Effector memory CD8-positive, alpha-beta T cell (primary cell): ENCODE results near the gene ZNRF3.

Source experiments
- ATAC-seq: fragments of 150-1000 bp; cut with Tn5 transposase; replicated peaks from 2 replicates; pipeline ENCODE4 v1.10.0; 2021; ENCODE audit warnings: mild to moderate bottlenecking, moderate library complexity
- DNase-seq, 3 experiments: peaks; one replicate each; pipeline ENCODE4 v3.0.0; 2021
- H3K27ac Mint-ChIP-seq, 2 donors: one replicate each; pipeline ENCODE4 v1.8.0; 2022; ENCODE audit warnings: mild to moderate bottlenecking in 2 of 2, mixed read lengths in 2 of 2, moderate library complexity in 2 of 2
- H3K27me3 Mint-ChIP-seq, 2 donors: one replicate each; pipeline ENCODE4 v1.8.0; 2022; ENCODE audit warnings: mixed read lengths in 2 of 2
- H3K36me3 Mint-ChIP-seq: one replicate; pipeline ENCODE4 v1.8.0; 2022; ENCODE audit warnings: mild to moderate bottlenecking, moderate library complexity, mixed read lengths; ENCODE audit not compliant: insufficient read depth
- H3K4me1 Mint-ChIP-seq, 2 donors: one replicate each; pipeline ENCODE4 v1.8.0; 2022; ENCODE audit warnings: low read depth in 2 of 2, mixed read lengths in 2 of 2
- H3K4me3 Mint-ChIP-seq, 2 donors: one replicate each; pipeline ENCODE4 v1.8.0; 2022; ENCODE audit warnings: mild to moderate bottlenecking in 2 of 2, mixed read lengths in 2 of 2, moderate library complexity in 2 of 2
- H3K9me3 Mint-ChIP-seq, 2 donors: one replicate each; pipeline ENCODE4 v1.8.0; 2022; ENCODE audit warnings: mixed read lengths in 2 of 2

ZNRF3 gene

DNA sequence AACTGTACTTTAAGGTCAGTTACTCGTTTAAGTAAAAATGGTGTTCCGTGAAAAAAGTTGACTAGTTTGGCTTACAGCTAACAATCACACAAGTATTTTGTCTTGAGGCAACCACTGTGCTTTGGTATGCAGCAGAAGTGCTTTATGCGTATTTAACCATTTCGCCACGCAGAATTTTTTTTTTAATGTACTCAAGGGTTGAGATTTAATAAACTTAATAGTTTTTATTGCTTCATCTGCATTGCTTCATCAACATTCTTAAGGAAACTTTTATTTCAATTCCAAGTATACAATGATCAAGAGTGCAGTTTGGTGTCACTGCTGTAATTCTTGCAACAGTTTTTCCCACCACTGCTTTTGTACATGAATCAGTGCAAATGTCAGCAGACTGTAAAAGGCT, 66.4 kb downstream of the ZNRF3 start:
- ATAC-seq = no peak
- Mint-ChIP-seq H3K27me3 (peaks cover 57 to 63% of the 10 kb centered on the region in 2 donors), H3K4me3 (no peak overlapping the region), H3K36me3 (no peaks in the 10 kb centered on the region), H3K27ac (no peak overlapping the region), H3K9me3 (peaks cover 7 to 8% of the 10 kb centered on the region in 2 donors), H3K4me1 (peaks cover 5 to 8% of the 10 kb centered on the region in 2 donors)
- DNase-seq = no peak

- H3K27ac Mint-ChIP-seq = no peak overlapping the region
- peaks cover 63 to 66% of the 10 kb centered on the region in 2 donors for H3K27me3 Mint-ChIP-seq
- H3K36me3 Mint-ChIP-seq = peaks cover 2% of the 10 kb centered on the region
- H3K4me3 Mint-ChIP-seq = no peak overlapping the region
- no peak for ATAC-seq
- H3K4me1 Mint-ChIP-seq = peaks cover 11 to 17% of the 10 kb centered on the region in 2 donors
- peaks cover 7 to 8% of the 10 kb centered on the region in 2 donors for H3K9me3 Mint-ChIP-seq
- DNase-seq = no peak
Observed at GRCh38 chr22:28950617-28951411, 67.4 kb downstream of the ZNRF3 start.

GRCh38 chr22:28951530-28951929, 68.2 kb downstream of the ZNRF3 start:
- Mint-ChIP-seq H3K36me3 (peaks cover 4% of the 10 kb centered on the region), H3K27me3 (peaks cover 63 to 66% of the 10 kb centered on the region in 2 donors), H3K4me1 (peaks cover 16 to 24% of the 10 kb centered on the region in 2 donors), H3K27ac (no peak overlapping the region), H3K4me3 (no peak overlapping the region), H3K9me3 (peaks cover 3 to 4% of the 10 kb centered on the region in 2 donors)
- ATAC-seq (no peak), DNase-seq (no peak)

DNA sequence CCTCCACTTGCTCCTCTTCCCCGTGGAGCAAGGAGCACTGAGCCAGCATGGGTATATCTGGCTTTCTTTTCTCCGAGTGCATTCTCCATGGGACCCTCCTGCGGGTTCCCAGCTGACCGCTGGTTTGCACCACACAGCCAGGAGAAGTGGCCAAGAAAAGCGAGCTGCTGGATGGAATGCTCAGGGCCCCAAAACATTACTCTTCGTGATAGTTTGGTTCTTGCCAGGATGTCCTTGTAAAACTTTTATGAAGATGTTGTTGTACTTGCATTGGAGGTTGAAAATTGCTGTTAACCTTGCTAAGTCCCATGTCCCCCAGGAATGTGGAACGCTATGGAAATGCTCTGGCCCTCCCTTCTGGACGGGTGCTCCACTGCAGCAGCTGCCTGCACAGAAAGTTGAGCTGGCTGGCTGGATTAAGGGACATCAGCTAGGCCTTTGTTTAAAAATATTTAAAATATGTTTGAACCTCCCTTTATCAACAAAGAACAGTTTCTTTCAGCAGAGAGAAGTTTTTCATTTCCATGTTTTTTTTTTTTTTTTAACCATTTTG, 68.7 kb downstream of the ZNRF3 start:
- H3K4me3 Mint-ChIP-seq = no peak overlapping the region

GRCh38 chr22:28952857-28953256, 69.5 kb downstream of the ZNRF3 start:
- peaks cover 4% of the 10 kb centered on the region for H3K36me3 Mint-ChIP-seq
- peaks cover 19 to 31% of the 10 kb centered on the region in 2 donors for H3K4me1 Mint-ChIP-seq
- no peaks in the 10 kb centered on the region for H3K9me3 Mint-ChIP-seq
- ATAC-seq = no peak
- no peak for DNase-seq
- no peak overlapping the region for H3K27ac Mint-ChIP-seq
- peaks cover 62 to 72% of the 10 kb centered on the region in 2 donors for H3K27me3 Mint-ChIP-seq
- no peak overlapping the region for H3K4me3 Mint-ChIP-seq

More for the DNA sequence above, 68.7 kb downstream of the ZNRF3 start:
- peaks cover 19 to 28% of the 10 kb centered on the region in 2 donors for H3K4me1 Mint-ChIP-seq
- H3K27ac Mint-ChIP-seq = no peak overlapping the region
- peaks cover 0 to 2% of the 10 kb centered on the region in 2 donors for H3K9me3 Mint-ChIP-seq
- DNase-seq (no peak), ATAC-seq (no peak)
- H3K27me3 Mint-ChIP-seq = peaks cover 62 to 66% of the 10 kb centered on the region in 2 donors
- H3K36me3 Mint-ChIP-seq = peaks cover 4% of the 10 kb centered on the region

GRCh38 chr22:28953403-28953802, 70.0 kb downstream of the ZNRF3 start:
- Mint-ChIP-seq H3K9me3 (no peaks in the 10 kb centered on the region), H3K4me1 (peaks cover 19 to 31% of the 10 kb centered on the region in 2 donors), H3K27ac (no peak overlapping the region), H3K36me3 (peaks cover 4% of the 10 kb centered on the region), H3K4me3 (no peak overlapping the region), H3K27me3 (peaks cover 68 to 78% of the 10 kb centered on the region in 2 donors)
- DNase-seq = no peak
- no peak for ATAC-seq

DNA sequence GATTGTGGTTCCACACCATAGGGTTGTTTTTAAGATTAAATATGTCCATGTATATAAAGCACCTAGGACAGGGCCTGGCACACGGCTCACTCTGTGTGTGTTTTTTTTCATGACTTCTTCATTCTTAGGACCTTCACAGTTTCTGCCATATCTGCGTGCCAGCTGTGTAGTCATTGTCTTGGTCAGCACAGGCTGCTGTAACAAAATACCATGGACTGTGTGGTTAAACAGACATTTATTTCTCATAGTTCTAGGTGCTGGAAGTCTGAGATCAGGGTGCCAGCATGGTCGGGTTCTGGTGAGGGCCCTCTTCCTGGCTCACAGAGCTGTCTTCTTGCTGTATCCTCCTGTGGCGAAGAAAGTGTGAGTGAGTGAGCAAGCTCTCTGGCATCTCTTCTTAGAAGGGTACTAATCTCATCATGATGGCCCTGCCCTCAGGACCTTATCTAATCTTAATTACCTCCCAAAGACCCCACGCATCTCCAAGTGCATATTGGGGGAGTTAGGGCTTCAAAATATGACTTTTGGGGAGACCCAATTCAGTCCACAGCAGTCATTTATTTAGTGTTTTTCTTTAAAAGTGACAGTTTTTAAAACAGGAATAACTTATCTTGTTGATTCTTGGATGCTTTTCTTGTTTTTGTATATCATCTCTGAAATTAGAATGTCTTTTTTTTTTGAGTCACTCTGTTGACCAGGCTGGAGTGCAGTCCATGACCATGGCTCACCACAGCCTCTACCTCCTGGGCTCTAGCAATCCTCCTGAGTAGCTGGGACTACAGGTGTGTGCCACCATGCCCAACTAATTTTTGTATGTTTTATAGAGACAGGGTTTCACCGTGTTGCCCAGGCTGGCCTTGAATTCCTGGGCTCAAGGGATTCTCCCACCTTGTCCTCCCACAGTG, 70.9 kb downstream of the ZNRF3 start:
- peaks cover 4% of the 10 kb centered on the region for H3K36me3 Mint-ChIP-seq
- peaks cover 72 to 86% of the 10 kb centered on the region in 2 donors for H3K27me3 Mint-ChIP-seq
- H3K4me1 Mint-ChIP-seq = peaks cover 19 to 31% of the 10 kb centered on the region in 2 donors
- H3K27ac Mint-ChIP-seq = no peak overlapping the region
- H3K4me3 Mint-ChIP-seq = no peak overlapping the region
- no peak for DNase-seq
- no peaks in the 10 kb centered on the region for H3K9me3 Mint-ChIP-seq
- no peak for ATAC-seq

DNA sequence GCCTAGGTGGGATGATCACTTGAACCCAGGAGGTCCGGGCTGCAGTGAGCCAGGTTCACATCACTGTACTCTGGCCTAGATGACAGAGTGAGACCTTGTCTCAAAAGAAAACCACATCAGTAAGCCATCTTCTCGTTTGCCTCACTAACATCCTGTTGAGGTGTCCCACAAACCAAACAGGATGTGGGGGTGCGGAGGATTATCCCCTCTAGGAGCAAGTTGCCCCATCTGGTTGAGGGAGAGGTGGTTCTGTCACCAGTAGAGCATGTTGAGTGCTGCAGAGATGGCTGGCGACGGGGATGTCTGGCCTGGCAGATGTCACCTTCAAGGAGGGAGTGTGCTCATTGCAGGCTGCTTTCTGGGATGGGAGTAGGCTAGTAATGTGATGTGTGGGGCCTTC, 72.4 kb downstream of the ZNRF3 start:
- H3K27ac Mint-ChIP-seq = peak overlapping the region; percentile 3 to 86
- H3K36me3 Mint-ChIP-seq = peaks cover 4% of the 10 kb centered on the region
- DNase-seq = peak; percentile 69 to 75 (median 73)
- peak overlapping the region; percentile 66 to 79 for H3K4me3 Mint-ChIP-seq
- peaks cover 22 to 31% of the 10 kb centered on the region in 2 donors for H3K4me1 Mint-ChIP-seq
- ATAC-seq = peak; percentile 96
- peaks cover 80 to 100% of the 10 kb centered on the region in 2 donors for H3K27me3 Mint-ChIP-seq
- H3K9me3 Mint-ChIP-seq = no peaks in the 10 kb centered on the region

DNA sequence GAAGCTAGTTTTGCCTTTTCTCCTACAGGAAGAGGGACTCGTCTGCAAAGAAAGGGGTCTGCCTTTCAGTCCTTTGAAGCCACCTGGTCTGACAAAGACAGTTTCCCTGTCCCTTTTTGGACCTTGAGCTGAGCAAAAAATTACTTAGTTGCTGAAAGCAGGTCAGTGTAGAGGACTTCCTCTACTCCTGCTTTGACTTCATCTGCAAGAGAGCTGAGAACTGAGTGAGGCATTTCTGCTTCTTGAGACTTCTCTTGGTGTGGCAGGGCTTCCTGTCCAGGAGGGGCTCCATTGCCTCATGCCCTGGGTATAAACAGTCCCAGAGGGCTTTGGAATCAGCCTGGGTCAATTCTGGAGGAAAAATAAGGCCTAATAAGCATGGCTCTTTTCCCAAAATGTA, 73.1 kb downstream of the ZNRF3 start:
- Mint-ChIP-seq H3K9me3 (no peaks in the 10 kb centered on the region), H3K36me3 (peaks cover 4% of the 10 kb centered on the region), H3K27ac (no peak overlapping the region), H3K4me1 (peaks cover 21 to 32% of the 10 kb centered on the region in 2 donors), H3K4me3 (peak overlapping the region in 1 of 2 donors; percentile 66), H3K27me3 (peaks cover 80 to 100% of the 10 kb centered on the region in 2 donors)
- ATAC-seq = no peak
- DNase-seq = no peak

DNA sequence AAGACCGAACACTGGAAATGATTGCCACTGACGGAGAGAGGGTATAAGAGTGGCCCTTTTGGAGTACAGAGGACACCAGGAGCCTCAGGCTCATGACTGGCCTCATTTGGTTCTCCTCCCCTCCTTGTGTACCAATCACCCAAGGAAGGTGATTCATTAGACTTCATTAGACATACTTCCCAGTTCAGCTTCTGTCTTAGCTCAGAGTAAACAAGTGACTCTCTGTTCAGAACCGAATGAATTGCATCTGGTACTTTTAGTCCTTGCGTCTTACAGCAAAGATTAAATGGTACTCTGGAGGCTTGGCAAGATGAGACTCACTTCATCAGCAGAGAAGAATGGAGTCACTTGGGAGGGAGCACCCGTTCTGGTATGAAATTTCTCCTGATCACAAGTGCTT, 75.2 kb downstream of the ZNRF3 start:
- peaks cover 77 to 100% of the 10 kb centered on the region in 2 donors for H3K27me3 Mint-ChIP-seq
- no peak for ATAC-seq
- no peak overlapping the region for H3K4me3 Mint-ChIP-seq

DNA sequence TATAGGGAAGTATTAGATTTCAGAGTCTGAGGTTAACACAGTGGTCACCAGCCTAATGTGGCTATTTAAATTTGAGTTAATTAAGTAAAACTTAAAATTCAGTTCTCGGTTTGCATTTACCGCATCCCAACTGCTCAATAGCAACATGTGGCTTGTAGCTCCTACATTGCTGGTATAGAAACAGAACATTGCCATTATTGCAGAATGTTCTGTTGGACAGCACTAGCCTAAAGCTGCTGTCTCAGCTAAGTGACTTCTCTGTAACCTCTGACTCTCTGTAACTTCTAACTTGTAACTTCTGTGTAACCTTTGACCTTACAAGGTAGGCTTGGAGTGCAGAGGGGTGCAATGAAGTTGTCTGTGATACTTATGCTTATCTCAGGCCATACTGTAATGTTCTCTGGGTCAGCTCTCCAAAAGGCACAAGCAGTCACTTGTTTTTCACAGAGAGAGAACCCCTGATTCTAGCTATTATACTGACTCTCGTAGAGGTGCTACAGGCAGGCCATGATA, 78.7 kb downstream of the ZNRF3 start:
- no peak overlapping the region for H3K27ac Mint-ChIP-seq
- H3K4me3 Mint-ChIP-seq = no peak overlapping the region
- peaks cover 5 to 8% of the 10 kb centered on the region in 2 donors for H3K4me1 Mint-ChIP-seq
- no peak for DNase-seq
- no peaks in the 10 kb centered on the region for H3K36me3 Mint-ChIP-seq
- ATAC-seq = no peak
- no peaks in the 10 kb centered on the region for H3K9me3 Mint-ChIP-seq
- peaks cover 76 to 90% of the 10 kb centered on the region in 2 donors for H3K27me3 Mint-ChIP-seq

More for the DNA sequence above, 75.2 kb downstream of the ZNRF3 start:
- no peak for DNase-seq
- peaks cover 22 to 35% of the 10 kb centered on the region in 2 donors for H3K4me1 Mint-ChIP-seq
- no peak overlapping the region for H3K27ac Mint-ChIP-seq
- H3K9me3 Mint-ChIP-seq = no peaks in the 10 kb centered on the region
- peaks cover 4% of the 10 kb centered on the region for H3K36me3 Mint-ChIP-seq

- no peaks in the 10 kb centered on the region for H3K36me3 Mint-ChIP-seq
Observed at GRCh38 chr22:28963362-28963761, 80.0 kb downstream of the ZNRF3 start.

GRCh38 chr22:28967163-28967665, 83.8 kb downstream of the ZNRF3 start:
- Mint-ChIP-seq H3K27me3 (peaks cover 56 to 58% of the 10 kb centered on the region in 2 donors), H3K9me3 (no peaks in the 10 kb centered on the region), H3K27ac (no peak overlapping the region), H3K4me1 (no peaks in the 10 kb centered on the region), H3K4me3 (no peak overlapping the region), H3K36me3 (no peaks in the 10 kb centered on the region)
- ATAC-seq (no peak), DNase-seq (no peak)

More at GRCh38 chr22:28963362-28963761, 80.0 kb downstream of the ZNRF3 start:
- Mint-ChIP-seq H3K9me3 (no peaks in the 10 kb centered on the region), H3K27me3 (peaks cover 71 to 79% of the 10 kb centered on the region in 2 donors), H3K27ac (no peak overlapping the region), H3K4me1 (peaks cover 4 to 5% of the 10 kb centered on the region in 2 donors), H3K4me3 (no peak overlapping the region)
- no peak for DNase-seq
- ATAC-seq = no peak
